NCI-H128 (cell line): ENCODE data around the gene EIF1.
"Not testable (repeated sequence)": the region's sequence is repeated elsewhere in the genome, so short reads cannot be mapped to it uniquely, and the experiment has no call there.

Experiments
- DNase-seq: peaks from one replicate; lab custom pipeline; 2025; ENCODE audit not compliant: unreplicated experiment; lab: John Stamatoyannopoulos, UW

The EIF1 gene

GRCh38 chr17:41688641-41689496, at the start of gene EIF1:
Gene EIF1 (plus strand): TSS chr17:41688885. CDS start chr17:41689039, 154 bp downstream.
- DNase-seq: peak; percentile 96

GRCh38 chr17:41638941-41639340, 49.7 kb upstream of the EIF1 start:
- DNase-seq: no peak

GRCh38 chr17:41639492-41640473, 48.9 kb upstream of the EIF1 start:
- no peak for DNase-seq

GRCh38 chr17:41640596-41640995, 48.1 kb upstream of the EIF1 start:
- not testable (repeated sequence) for DNase-seq

GRCh38 chr17:41642252-41643156, 46.2 kb upstream of the EIF1 start:
- no peak for DNase-seq

- DNase-seq: no peak
These were observed 41.5 kb upstream of the EIF1 start for GRCh38 chr17:41647038-41647813.

- peak; percentile 67 for DNase-seq
These were observed 40.7 kb upstream of the EIF1 start for GRCh38 chr17:41647940-41648410.

GRCh38 chr17:41648411-41649195, 40.1 kb upstream of the EIF1 start:
- DNase-seq: peak; percentile 25

- DNase-seq: no peak
These were observed 38.7 kb upstream of the EIF1 start for GRCh38 chr17:41649923-41650519.

GRCh38 chr17:41650794-41651624, 37.7 kb upstream of the EIF1 start:
- no peak for DNase-seq

- no peak for DNase-seq
These were observed 36.8 kb upstream of the EIF1 start for GRCh38 chr17:41651625-41652460.

GRCh38 chr17:41652461-41652970, 36.2 kb upstream of the EIF1 start:
- DNase-seq: no peak

GRCh38 chr17:41653421-41653820, 35.3 kb upstream of the EIF1 start:
- no peak for DNase-seq

- no peak for DNase-seq
These were observed 34.6 kb upstream of the EIF1 start for GRCh38 chr17:41653892-41654677.

- no peak for DNase-seq
These were observed 33.7 kb upstream of the EIF1 start for GRCh38 chr17:41654678-41655607.
